ENCODE results near the gene ELF2.

DNA sequence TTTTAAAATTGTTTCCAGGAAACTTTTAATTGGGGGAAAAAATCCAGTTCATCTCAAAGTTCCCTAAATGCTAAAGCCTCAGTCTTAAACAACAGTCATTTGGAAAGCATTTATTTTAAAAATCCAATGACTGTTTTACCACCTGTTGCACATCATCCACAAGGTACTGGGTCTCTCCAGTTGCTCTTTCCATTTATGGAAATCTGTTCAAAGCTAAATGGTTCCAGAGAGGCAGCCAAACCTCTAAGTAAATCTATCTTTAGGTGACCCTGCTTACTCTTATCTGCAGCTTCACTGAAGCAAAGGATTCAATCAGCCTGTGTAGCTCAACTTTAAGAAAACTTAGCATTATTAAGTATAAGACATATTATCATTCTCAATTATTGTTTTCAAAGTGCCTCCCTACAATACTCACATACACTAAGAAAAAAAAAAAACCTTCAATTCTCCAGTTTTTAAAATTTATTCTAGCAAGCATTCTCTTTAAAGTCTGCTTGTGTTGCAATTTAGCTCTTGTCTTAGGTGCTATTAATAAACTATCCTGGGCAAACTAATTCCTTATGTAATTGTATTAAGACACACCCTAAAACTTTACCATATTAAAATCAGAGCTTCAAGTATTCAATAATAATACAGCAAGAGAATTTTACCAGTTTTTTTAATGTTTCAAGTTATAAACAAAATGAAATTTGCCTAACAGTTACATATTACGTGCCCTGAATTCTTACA is 100.8 kb downstream of the ELF2 start:
- TF ChIP-seq EZH2 (IDR thresholded peaks at IDR 0.05; ENCODE audit: borderline replicate concordance): no peak
- TF ChIP-seq, protein P1, sequence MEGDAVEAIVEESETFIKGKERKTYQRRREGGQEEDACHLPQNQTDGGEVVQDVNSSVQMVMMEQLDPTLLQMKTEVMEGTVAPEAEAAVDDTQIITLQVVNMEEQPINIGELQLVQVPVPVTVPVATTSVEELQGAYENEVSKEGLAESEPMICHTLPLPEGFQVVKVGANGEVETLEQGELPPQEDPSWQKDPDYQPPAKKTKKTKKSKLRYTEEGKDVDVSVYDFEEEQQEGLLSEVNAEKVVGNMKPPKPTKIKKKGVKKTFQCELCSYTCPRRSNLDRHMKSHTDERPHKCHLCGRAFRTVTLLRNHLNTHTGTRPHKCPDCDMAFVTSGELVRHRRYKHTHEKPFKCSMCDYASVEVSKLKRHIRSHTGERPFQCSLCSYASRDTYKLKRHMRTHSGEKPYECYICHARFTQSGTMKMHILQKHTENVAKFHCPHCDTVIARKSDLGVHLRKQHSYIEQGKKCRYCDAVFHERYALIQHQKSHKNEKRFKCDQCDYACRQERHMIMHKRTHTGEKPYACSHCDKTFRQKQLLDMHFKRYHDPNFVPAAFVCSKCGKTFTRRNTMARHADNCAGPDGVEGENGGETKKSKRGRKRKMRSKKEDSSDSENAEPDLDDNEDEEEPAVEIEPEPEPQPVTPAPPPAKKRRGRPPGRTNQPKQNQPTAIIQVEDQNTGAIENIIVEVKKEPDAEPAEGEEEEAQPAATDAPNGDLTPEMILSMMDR (IDR thresholded peaks at IDR 0.05; ENCODE audit: poor library complexity): no peak

Measured in hepatocyte (in vitro differentiated cells).